H1 (cell line): ENCODE measurements around the gene KCND1. TPM values are rescaled to one million over a fixed set of nuclear protein-coding genes. Genes with fewer than 3 reads are reported as not detected.

ENCODE experiments used
- CTCF ChIA-PET: fragments of 300-600 bp; sonication (Branson Sonifier 250); formaldehyde crosslinking; loops from one replicate; lab custom pipeline; 2021; ENCODE audit not compliant: partially characterized antibody; lab: Charles Lee
- POLR2A ChIA-PET: fragments of 300-600 bp; sonication (Branson Sonifier 250); formaldehyde crosslinking; loops from one replicate; lab custom pipeline; 2021; ENCODE audit warnings: inconsistent platforms; ENCODE audit not compliant: partially characterized antibody; lab: Charles Lee
- DNase-seq, 2 experiments: peaks; one replicate each; pipeline versions ENCODE4 v3.0.0 to v3.0.0-alpha.2; 2010 to 2022; ENCODE audit warnings: low spot score in 2 of 2, low read depth in 1 of 2, mixed read lengths in 1 of 2
- FAIRE-seq: peaks from 2 replicates; lab custom pipeline; 2011; peaks lifted over from hg19 to GRCh38; lab: Jason Lieb, UNC
- H2AFZ ChIP-seq: 2 replicates; pipeline ENCODE4 v1.8.1; 2012; ENCODE audit warnings: low read length, inconsistent platforms
- H2AK5ac ChIP-seq: 2 replicates; pipeline ENCODE4 v1.6.1; 2013; ENCODE audit warnings: low read depth, low read length
- H2BK120ac ChIP-seq: replicated peaks from 2 replicates; pipeline ENCODE3; 2013; ENCODE audit warnings: low read depth, low read length, inconsistent platforms
- H2BK12ac ChIP-seq: 2 replicates; pipeline ENCODE4 v1.6.1; 2013; ENCODE audit warnings: low read depth, low read length
- H2BK15ac ChIP-seq: 2 replicates; pipeline ENCODE4 v1.6.1; 2013; ENCODE audit warnings: low read length
- H2BK20ac ChIP-seq: 2 replicates; pipeline ENCODE4 v1.6.1; 2013; ENCODE audit warnings: low read length
- H2BK5ac ChIP-seq: 2 replicates; pipeline ENCODE4 v1.6.1; 2013; ENCODE audit warnings: low read depth, low read length
- H3K14ac ChIP-seq: 2 replicates; pipeline ENCODE4 v1.6.1; 2013; ENCODE audit warnings: inconsistent platforms; ENCODE audit not compliant: insufficient read length
- H3K18ac ChIP-seq: 2 replicates; pipeline ENCODE4 v1.6.1; 2013; ENCODE audit warnings: low read length; ENCODE audit errors: extremely low read depth
- H3K23ac ChIP-seq: 2 replicates; pipeline ENCODE4 v1.6.1; 2013; ENCODE audit warnings: inconsistent platforms; ENCODE audit not compliant: insufficient read length
- H3K23me2 ChIP-seq: 2 replicates; pipeline ENCODE4 v1.6.1; 2013; ENCODE audit warnings: low read depth, low read length
- H3K27ac ChIP-seq: 2 replicates; pipeline ENCODE4 v1.6.1; 2011; ENCODE audit warnings: low read depth, low read length, inconsistent platforms
- H3K27me3 ChIP-seq, 4 experiments: replicated peaks in 1 of 4; 1 replicate in 1 of 4; 2 replicates in 3 of 4; pipeline versions ENCODE4 v1.6.1 to v1.8.1; 2011 to 2013; ENCODE audit warnings: low read length in 3 of 4, mild to moderate bottlenecking in 3 of 4, inconsistent platforms in 2 of 4, mixed read lengths in 2 of 4, moderate library complexity in 1 of 4; ENCODE audit not compliant: control insufficient read depth in 3 of 4, insufficient read depth in 3 of 4; ENCODE audit errors: extremely low read depth in 1 of 4
- H3K36me3 ChIP-seq, 4 experiments: 2 replicates each; pipeline versions ENCODE4 v1.6.1 to v1.8.1; 2011 to 2013; ENCODE audit warnings: mild to moderate bottlenecking in 4 of 4, low read length in 3 of 4, moderate library complexity in 2 of 4, control low read depth in 1 of 4, inconsistent platforms in 1 of 4; ENCODE audit not compliant: insufficient read depth in 4 of 4, control insufficient read depth in 2 of 4
- H3K4ac ChIP-seq: replicated peaks from 2 replicates; pipeline ENCODE3; 2013; ENCODE audit warnings: low read length, low read depth, mixed read lengths, inconsistent platforms; ENCODE audit not compliant: insufficient read length
- H3K4me1 ChIP-seq, 4 experiments: replicated peaks in 1 of 4; 1 replicate in 1 of 4; 2 replicates in 3 of 4; pipeline versions ENCODE4 v1.6.1 to v1.8.1; 2011 to 2013; ENCODE audit warnings: low read length in 3 of 4, inconsistent platforms in 2 of 4, mixed read lengths in 1 of 4; ENCODE audit not compliant: insufficient read depth in 4 of 4, control insufficient read depth in 3 of 4
- H3K4me2 ChIP-seq, 2 experiments: 2 replicates each; pipeline versions ENCODE4 v1.6.1 to v1.8.1; 2011 to 2013; ENCODE audit warnings: low read depth in 2 of 2, low read length in 2 of 2, control low read depth in 1 of 2, inconsistent platforms in 1 of 2, mild to moderate bottlenecking in 1 of 2; ENCODE audit not compliant: insufficient read depth in 1 of 2
- H3K4me3 ChIP-seq, 4 experiments: fragments of 200-600, 300-600 bp in 1 of 4; sonication (generic), shearing (Covaris generic), sonication (Bioruptor Twin) in 1 of 4; 2 replicates each; pipeline versions ENCODE4 v1.5.1 to v1.8.1; 2011 to 2016; ENCODE audit warnings: low read length in 4 of 4, low read depth in 3 of 4, control low read depth in 2 of 4, inconsistent platforms in 2 of 4, mild to moderate bottlenecking in 2 of 4, mixed read lengths in 1 of 4, moderate library complexity in 1 of 4; ENCODE audit not compliant: insufficient read depth in 2 of 4; ENCODE audit errors: extremely low read depth in 1 of 4
- H3K56ac ChIP-seq: replicated peaks from 2 replicates; pipeline ENCODE3; 2013; ENCODE audit warnings: low read depth, mild to moderate bottlenecking, mixed read lengths, low read length, inconsistent platforms; ENCODE audit not compliant: insufficient read length
- H3K79me1 ChIP-seq: 2 replicates; pipeline ENCODE4 v1.6.1; 2013; ENCODE audit warnings: low read depth, low read length, control low read depth
- H3K79me2 ChIP-seq, 2 experiments: 2 replicates each; pipeline versions ENCODE4 v1.6.1 to v1.8.1; 2012 to 2013; ENCODE audit warnings: low read length in 2 of 2, mild to moderate bottlenecking in 2 of 2, inconsistent platforms in 1 of 2; ENCODE audit not compliant: insufficient read depth in 2 of 2, control insufficient read depth in 1 of 2
- H3K9ac ChIP-seq, 4 experiments: replicated peaks in 1 of 4; 1 replicate in 1 of 4; 2 replicates in 3 of 4; pipeline versions ENCODE4 v1.6.1 to v1.8.1; 2011 to 2013; ENCODE audit warnings: low read depth in 3 of 4, low read length in 3 of 4, control low read depth in 2 of 4, mild to moderate bottlenecking in 2 of 4, moderate library complexity in 2 of 4, inconsistent platforms in 1 of 4; ENCODE audit errors: extremely low read depth in 1 of 4
- H3K9me3 ChIP-seq, 2 experiments: 2 replicates each; pipeline versions ENCODE4 v1.6.1 to v1.8.1; 2012 to 2013; ENCODE audit warnings: mild to moderate bottlenecking in 2 of 2, moderate library complexity in 2 of 2, control low read depth in 1 of 2, inconsistent platforms in 1 of 2, low read depth in 1 of 2, low read length in 1 of 2, mixed read lengths in 1 of 2; ENCODE audit not compliant: insufficient read depth in 2 of 2
- H4K20me1 ChIP-seq, 2 experiments: replicated peaks in 1 of 2; 2 replicates each; pipeline versions ENCODE3 to v1.8.1; 2011 to 2013; ENCODE audit warnings: inconsistent platforms in 2 of 2, low read length in 2 of 2, mild to moderate bottlenecking in 1 of 2; ENCODE audit not compliant: insufficient read depth in 2 of 2, control insufficient read depth in 1 of 2
- H4K5ac ChIP-seq: 2 replicates; pipeline ENCODE4 v1.6.1; 2013; ENCODE audit warnings: low read length, low read depth, mixed read lengths, inconsistent platforms; ENCODE audit not compliant: insufficient read length
- H4K8ac ChIP-seq: 2 replicates; pipeline ENCODE4 v1.8.0; 2013; ENCODE audit warnings: mild to moderate bottlenecking, moderate library complexity, low read length, inconsistent platforms; ENCODE audit not compliant: insufficient read depth; ENCODE audit errors: extremely low read depth
- H4K91ac ChIP-seq: replicated peaks from 2 replicates; pipeline ENCODE3; 2013; ENCODE audit warnings: low read length, mixed read lengths, inconsistent platforms; ENCODE audit not compliant: insufficient read length
- EP300 ChIP-seq, 2 experiments: IDR thresholded peaks; 1 replicate in 1 of 2; 2 replicates in 1 of 2; pipeline ENCODE4 v1.6.1; 2011 to 2012; ENCODE audit warnings: low read depth in 2 of 2, low read length in 2 of 2, mild to moderate bottlenecking in 2 of 2, borderline replicate concordance in 1 of 2, inconsistent platforms in 1 of 2, moderate library complexity in 1 of 2
- KDM1A ChIP-seq: fragments of 200-600, 300-600 bp; sonication (generic); IDR thresholded peaks from 2 replicates; pipeline ENCODE4 v1.7.1; 2016; ENCODE audit warnings: mild to moderate bottlenecking, low read length, borderline replicate concordance
- YY1 ChIP-seq: IDR thresholded peaks from 2 replicates; pipeline ENCODE4 v1.6.1; 2011; ENCODE audit warnings: low read depth, mild to moderate bottlenecking, low read length
- WGBS, 2 experiments: shearing (Covaris generic) in 1 of 2; methylation state at CpG; one replicate each; pipeline versions ENCODE4 v1.1.6 to v1.1.7; 2013 to 2015; ENCODE audit warnings: low lambda C conversion rate in 2 of 2, mixed read lengths in 2 of 2, inconsistent platforms in 1 of 2, low coverage in 1 of 2, missing lambda C conversion rate in 1 of 2; ENCODE audit not compliant: insufficient replicate concordance in 2 of 2, insufficient coverage in 1 of 2, insufficient read length in 1 of 2; ENCODE audit errors: extremely low coverage in 1 of 2, missing lambda C conversion rate in 1 of 2; 5-methylcytosine and 5-hydroxymethylcytosine counted together
- polyA plus RNA-seq, 7 experiments: library from polyadenylated mRNA; depleted of rRNA in 3 of 7; stranded (reverse) in 5 of 7; unstranded in 2 of 7; fragments of >200 nt in 5 of 7; fragments of 200-250 nt in 2 of 7; gene quantifications; 1 replicate in 5 of 7; 2 replicates in 1 of 7; 4 replicates in 1 of 7; pipeline versions ENCODE4 v1.2.1 to v1.2.3, GENCODE V29; 2011 to 2013; ENCODE audit warnings: missing spikeins in 2 of 7, mixed read lengths in 2 of 7
- total RNA-seq: library from RNA; stranded (reverse); fragmentation: NEBNext Ultra II Directional; extraction: Animal tissue kit (Norgen Biotek cat#: 25700); gene quantifications from 2 replicates; pipeline ENCODE4 v1.2.1, GENCODE V29; 2021
- TF ChIP-seq, protein P1 (sequence below): IDR thresholded peaks from 2 replicates; pipeline ENCODE4 v1.6.1; 2012; ENCODE audit warnings: inconsistent platforms

Gene KCND1
- total and polyA plus RNA-seq, 2 of the 8 experiments (the other 6 are each of a cell fraction or from before 2014, with no cell fraction given), result 3.1 to 6.8 TPM

DNA sequence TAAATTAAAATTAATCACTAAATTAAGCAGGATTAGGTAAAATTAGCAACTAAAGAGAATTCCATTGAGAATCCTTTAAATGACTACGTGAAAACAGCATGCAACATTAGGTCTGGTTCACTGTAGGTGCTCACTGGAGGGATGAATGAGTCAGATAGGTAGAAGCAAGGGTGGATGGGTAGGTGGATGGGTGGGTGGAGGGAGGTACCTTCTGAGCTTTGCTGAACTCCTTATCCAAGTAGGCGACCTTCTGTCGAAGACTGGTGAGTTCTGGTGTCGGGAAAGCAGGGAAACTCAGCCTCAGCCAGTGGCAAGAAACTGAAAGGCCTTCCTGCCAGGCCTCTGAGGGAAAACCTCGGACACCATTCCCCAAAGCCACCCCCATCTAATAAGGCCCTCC, 27.4 kb upstream of the KCND1 start:
- Histone ChIP-seq H2BK12ac (no peak overlapping the region), H3K9ac (no peak overlapping the region), H2AK5ac (no peak overlapping the region), H2BK20ac (no peak overlapping the region), H3K56ac (no peak overlapping the region), H3K36me3 (peaks cover 2 to 34% (median 16%) of the 10 kb centered on the region in 4 experiments; a peak in 7 of 8 replicates), H4K8ac (no peak overlapping the region), H4K20me1 (peaks cover 0 to 5% of the 10 kb centered on the region in 2 experiments), H3K27me3 (no peaks in the 10 kb centered on the region), H3K4me3 (no peak overlapping the region), H3K9me3 (no peaks in the 10 kb centered on the region), H2BK15ac (no peak overlapping the region), H3K4me1 (peaks cover 0 to 3% (median 0%) of the 10 kb centered on the region in 4 experiments; a peak in 1 of 7 replicates), H3K79me2 (peaks cover 3 to 15% of the 10 kb centered on the region in 2 experiments; a peak in 3 of 4 replicates), H3K4ac (no peak overlapping the region), H3K23me2 (no peaks in the 10 kb centered on the region), H4K5ac (no peak overlapping the region), H3K4me2 (no peak overlapping the region), H3K27ac (no peak overlapping the region), H2BK120ac (no peak overlapping the region), H3K79me1 (no peaks in the 10 kb centered on the region), H4K91ac (no peak overlapping the region), H2BK5ac (no peak overlapping the region), H3K23ac (no peak overlapping the region), H3K18ac (no peak overlapping the region), H3K14ac (no peak overlapping the region), H2AFZ (no peak overlapping the region)
- DNase-seq (no peak), FAIRE-seq (no peak)
- WGBS, 2 experiments, result 96% methylated on average over 4 of the region's 5 CpGs; no CpG with 5 or more reads in 1 of the 2 experiments
- TF ChIP-seq KDM1A (no peak), EP300 (IDR thresholded peaks at IDR 0.05; ENCODE audit: borderline replicate concordance in 1 of 2, low read depth in 2 of 2, low read length in 2 of 2) (no peak), YY1 (no peak)
- TF ChIP-seq, protein P1, sequence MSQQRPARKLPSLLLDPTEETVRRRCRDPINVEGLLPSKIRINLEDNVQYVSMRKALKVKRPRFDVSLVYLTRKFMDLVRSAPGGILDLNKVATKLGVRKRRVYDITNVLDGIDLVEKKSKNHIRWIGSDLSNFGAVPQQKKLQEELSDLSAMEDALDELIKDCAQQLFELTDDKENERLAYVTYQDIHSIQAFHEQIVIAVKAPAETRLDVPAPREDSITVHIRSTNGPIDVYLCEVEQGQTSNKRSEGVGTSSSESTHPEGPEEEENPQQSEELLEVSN, result no peak
- ChIA-PET POLR2A (interaction anchor here (0.9 to 1.2 kb wide), 3 partner anchors 11 to 21 kb away, joined by 3 to 4 read pairs (median 3); no protein-coding TSS in a partner anchor), CTCF (interaction anchor here (1.1 to 1.2 kb wide), 2 partner anchors 23 to 25 kb away, joined by 3 to 4 read pairs; no protein-coding TSS in a partner anchor)
